HG02642 (cell line): ENCODE data around the gene APBA2.
"Not testable (repeated sequence)": the region's sequence is repeated elsewhere in the genome, so short reads cannot be mapped to it uniquely, and the experiment has no call there.

Source experiments
- ATAC-seq: cut with Tn5 transposase; IDR thresholded peaks from one replicate; pipeline ENCODE4 v1.9.1; 2021; ENCODE audit warnings: mild to moderate bottlenecking; ENCODE audit not compliant: unreplicated experiment, poor library complexity

APBA2 gene

DNA sequence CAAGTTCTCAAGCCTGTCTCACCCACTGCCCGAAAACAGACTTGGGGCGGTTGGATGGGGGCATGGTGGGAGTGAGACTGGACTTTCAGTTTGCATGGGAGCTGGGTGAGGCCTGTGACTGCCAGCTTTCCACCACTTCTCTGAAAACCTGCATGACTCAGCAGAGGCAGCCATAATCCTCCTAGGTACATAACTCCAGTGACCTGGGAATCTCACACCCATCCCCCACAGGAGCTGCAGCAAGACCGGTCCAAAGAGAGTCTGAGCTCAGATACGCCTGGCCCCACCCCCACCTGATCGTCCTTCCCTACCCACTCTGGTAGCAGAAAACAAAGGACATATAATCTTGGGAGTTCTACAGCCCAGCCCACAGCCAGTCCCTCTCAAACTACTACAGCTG lies 276.6 kb downstream of the APBA2 start:
- ATAC-seq = no peak

DNA sequence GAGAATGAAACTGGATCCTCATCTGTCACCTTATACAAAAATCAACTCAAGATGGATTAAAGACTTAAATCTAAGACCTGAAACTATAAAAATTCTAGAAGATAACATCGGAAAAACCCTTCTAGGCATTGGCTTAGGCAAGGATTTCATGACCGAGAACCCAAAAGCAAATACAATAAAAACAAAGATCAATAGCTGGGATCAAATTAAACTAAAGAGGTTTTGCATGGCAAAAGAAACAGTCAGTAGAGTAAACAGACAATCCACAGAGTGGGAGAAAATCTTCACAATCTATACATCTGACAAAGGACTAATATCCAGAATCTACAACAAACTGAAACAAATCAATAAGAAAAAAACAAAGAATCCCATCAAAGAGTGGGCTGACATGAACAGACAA lies 281.3 kb downstream of the APBA2 start:
- ATAC-seq = not testable (repeated sequence)
